ENCODE measurements around the gene EIF3F. TPM values are rescaled to one million over a fixed set of nuclear protein-coding genes. Genes with fewer than 3 reads are reported as not detected.

Gene EIF3F
- total RNA-seq, 4 donors from 2014 or later, result 187 to 263 (median 231) TPM

GRCh38 chr11:8002676-8003075 is 15.5 kb downstream of the EIF3F start:
- 37 to 57% methylated on average over 1 of the region's 1 CpG for WGBS, 2 donors
- no peak for DNase-seq
- intact Hi-C loops (cut with DNase I), result no loop called here

GRCh38 chr11:8003187-8003586 is 16.1 kb downstream of the EIF3F start:
- TF ChIP-seq POLR2A (IDR thresholded peaks at IDR 0.05) (no peak), CTCF (IDR thresholded peaks at IDR 0.05) (no peak)
- Histone ChIP-seq H3K4me1 (no peaks in the 10 kb centered on the region), H3K4me3 (replicated peaks in 1 of 3) (no peak overlapping the region), H3K36me3 (peaks cover 0 to 6% of the 10 kb centered on the region in 2 donors), H3K27me3 (no peaks in the 10 kb centered on the region), H3K9me3 (no peaks in the 10 kb centered on the region), H3K27ac (no peak overlapping the region)
- intact Hi-C loops (cut with DNase I), result no loop called here
- WGBS, 2 donors, result 62 to 75% methylated on average over 7 of the region's 7 CpGs
- DNase-seq, result no peak

More at GRCh38 chr11:8002676-8003075, 15.5 kb downstream of the EIF3F start:
- TF ChIP-seq POLR2A (IDR thresholded peaks at IDR 0.05), result no peak
- Histone ChIP-seq H3K27ac (no peak overlapping the region), H3K4me3 (replicated peaks in 1 of 3) (no peak overlapping the region), H3K36me3 (peaks cover 0 to 12% of the 10 kb centered on the region in 2 donors), H3K4me1 (no peaks in the 10 kb centered on the region), H3K27me3 (no peaks in the 10 kb centered on the region), H3K9me3 (no peaks in the 10 kb centered on the region)

- 73 to 83% methylated on average over 2 of the region's 2 CpGs for WGBS, 2 donors
- Histone ChIP-seq H3K9me3 (no peaks in the 10 kb centered on the region), H3K4me3 (replicated peaks in 1 of 3) (no peak overlapping the region), H3K27me3 (no peaks in the 10 kb centered on the region), H3K36me3 (peaks cover 0 to 2% of the 10 kb centered on the region in 2 donors), H3K27ac (no peak overlapping the region), H3K4me1 (no peaks in the 10 kb centered on the region)
- intact Hi-C loops (cut with DNase I), result no loop called here
- no peak for DNase-seq
- TF ChIP-seq POLR2A (IDR thresholded peaks at IDR 0.05), result no peak
- TF ChIP-seq CTCF (IDR thresholded peaks at IDR 0.05), result no peak
Measured at GRCh38 chr11:8004008-8004407, 16.9 kb downstream of the EIF3F start.

GRCh38 chr11:8005556-8005955 is 18.4 kb downstream of the EIF3F start:
- no peak for DNase-seq
- no peaks in the 10 kb centered on the region for H3K36me3 ChIP-seq
- TF ChIP-seq CTCF (IDR thresholded peaks at IDR 0.05), result no peak
- H3K4me3 ChIP-seq (replicated peaks in 1 of 3), result no peak overlapping the region
- no peaks in the 10 kb centered on the region for H3K4me1 ChIP-seq
- H3K27me3 ChIP-seq, result no peaks in the 10 kb centered on the region
- H3K9me3 ChIP-seq, result no peaks in the 10 kb centered on the region
- intact Hi-C loops (cut with DNase I), result loop anchor here (5.0 kb wide), 1 partner anchor 87 kb away; no protein-coding TSS in a partner anchor
- H3K27ac ChIP-seq, result no peak overlapping the region

- Histone ChIP-seq H3K36me3 (no peaks in the 10 kb centered on the region), H3K4me3 (replicated peaks in 1 of 3) (no peak overlapping the region), H3K4me1 (no peaks in the 10 kb centered on the region), H3K27me3 (no peaks in the 10 kb centered on the region), H3K9me3 (no peaks in the 10 kb centered on the region), H3K27ac (no peak overlapping the region)
- DNase-seq, result peak; percentile 67 to 70
- TF ChIP-seq POLR2A (IDR thresholded peaks at IDR 0.05), result no peak
- peak; percentile 69 to 97 (median 89) for TF ChIP-seq CTCF (IDR thresholded peaks at IDR 0.05)
- intact Hi-C loops (cut with DNase I), result loop anchor here (5.0 kb wide), 1 partner anchor 86 kb away; no protein-coding TSS in a partner anchor
Measured at GRCh38 chr11:8006349-8006977, 19.3 kb downstream of the EIF3F start.
